CD14-positive monocyte (primary cell): Measurements from ENCODE around the gene CCDC8. TPM values are rescaled to one million over a fixed set of nuclear protein-coding genes. Genes with fewer than 3 reads are reported as not detected.
A peak's percentile ranks its signal among the peaks of the same experiment; 100 is the strongest.

ENCODE experiments used
- DNase-seq, 3 donors: peaks; one replicate each; pipeline ENCODE4 v3.0.0-alpha.2; 2011 to 2022
- H2AFZ ChIP-seq: 2 replicates; pipeline ENCODE4 v1.6.0; 2012; ENCODE audit warnings: mild to moderate bottlenecking, low read depth, low read length, inconsistent platforms; ENCODE audit not compliant: insufficient read depth, poor library complexity, severe bottlenecking
- H3K27ac ChIP-seq, 2 donors: 1 replicate in 1 of 2; 2 replicates in 1 of 2; pipeline ENCODE4 v1.5.1; 2012 to 2013; ENCODE audit warnings: low read length in 2 of 2, control low read depth in 1 of 2, inconsistent platforms in 1 of 2, low read depth in 1 of 2, mild to moderate bottlenecking in 1 of 2
- H3K27me3 ChIP-seq, 2 donors: one replicate each; pipeline versions ENCODE4 v1.6.0 to v1.6.1; 2011 to 2013; ENCODE audit warnings: low read length in 2 of 2; ENCODE audit not compliant: control insufficient read depth in 2 of 2, insufficient read depth in 2 of 2
- H3K36me3 ChIP-seq, 2 donors: replicated peaks in 1 of 2; 1 replicate in 1 of 2; 2 replicates in 1 of 2; pipeline versions ENCODE4 v1.5.1 to v1.6.1; 2012 to 2013; ENCODE audit warnings: low read length in 2 of 2, control low read depth in 1 of 2, inconsistent platforms in 1 of 2, mild to moderate bottlenecking in 1 of 2; ENCODE audit not compliant: insufficient read depth in 2 of 2, control insufficient read depth in 1 of 2
- H3K4me1 ChIP-seq, 2 donors: 1 replicate in 1 of 2; 2 replicates in 1 of 2; pipeline versions ENCODE4 v1.5.1 to v1.6.1; 2012 to 2013; ENCODE audit warnings: low read length in 2 of 2, control low read depth in 1 of 2, inconsistent platforms in 1 of 2, mild to moderate bottlenecking in 1 of 2, moderate library complexity in 1 of 2; ENCODE audit not compliant: insufficient read depth in 2 of 2, control insufficient read depth in 1 of 2
- H3K4me2 ChIP-seq: replicated peaks from 2 replicates; pipeline ENCODE3; 2012; ENCODE audit warnings: low read length, moderate library complexity, mild to moderate bottlenecking; ENCODE audit not compliant: poor library complexity, severe bottlenecking; ENCODE audit errors: extremely low read depth
- H3K4me3 ChIP-seq, 3 experiments: fragments of 200-600 bp in 1 of 3; sonication (generic) in 1 of 3; replicated peaks in 1 of 3; 1 replicate in 2 of 3; 2 replicates in 1 of 3; pipeline ENCODE4 v1.5.1; 2011 to 2013; ENCODE audit warnings: low read length in 3 of 3, mild to moderate bottlenecking in 3 of 3, control low read depth in 2 of 3, low read depth in 2 of 3, inconsistent platforms in 1 of 3, moderate library complexity in 1 of 3
- H3K79me2 ChIP-seq: 2 replicates; pipeline ENCODE4 v1.6.0; 2012; ENCODE audit warnings: mild to moderate bottlenecking, control low read depth, inconsistent platforms, low read length, moderate library complexity; ENCODE audit not compliant: insufficient read depth
- H3K9ac ChIP-seq: 2 replicates; pipeline ENCODE4 v1.6.0; 2017; ENCODE audit warnings: low read length, mild to moderate bottlenecking; ENCODE audit not compliant: insufficient read depth, poor library complexity, severe bottlenecking
- H3K9me3 ChIP-seq, 2 donors: replicated peaks in 1 of 2; 1 replicate in 1 of 2; 2 replicates in 1 of 2; pipeline versions ENCODE4 v1.5.1 to v1.6.1; 2012 to 2013; ENCODE audit warnings: low read length in 2 of 2, control low read depth in 1 of 2; ENCODE audit not compliant: control insufficient read depth in 1 of 2, insufficient read depth in 1 of 2
- H4K20me1 ChIP-seq: 2 replicates; pipeline ENCODE4 v1.6.0; 2012; ENCODE audit warnings: mild to moderate bottlenecking, low read length, control low read depth, moderate library complexity; ENCODE audit not compliant: insufficient read depth
- H3K27ac Mint-ChIP-seq, 7 donors: one replicate each; pipeline ENCODE4 v1.8.0; 2020; ENCODE audit warnings: mild to moderate bottlenecking in 7 of 7, mixed read lengths in 7 of 7, moderate library complexity in 6 of 7, inconsistent platforms in 2 of 7
- H3K27me3 Mint-ChIP-seq, 3 donors: one replicate each; pipeline ENCODE4 v1.8.0; 2021 to 2022; ENCODE audit warnings: low read depth in 3 of 3, mild to moderate bottlenecking in 3 of 3, mixed read lengths in 3 of 3, moderate library complexity in 3 of 3, inconsistent platforms in 1 of 3
- H3K36me3 Mint-ChIP-seq, 2 donors: one replicate each; pipeline ENCODE4 v1.8.0; 2020; ENCODE audit warnings: mixed read lengths in 2 of 2, inconsistent platforms in 1 of 2, mild to moderate bottlenecking in 1 of 2
- H3K4me1 Mint-ChIP-seq: one replicate; pipeline ENCODE4 v1.8.0; 2020; ENCODE audit warnings: mild to moderate bottlenecking, mixed read lengths
- H3K4me3 Mint-ChIP-seq, 2 donors: one replicate each; pipeline ENCODE4 v1.8.0; 2020; ENCODE audit warnings: mild to moderate bottlenecking in 2 of 2, mixed read lengths in 2 of 2, moderate library complexity in 1 of 2
- H3K9me3 Mint-ChIP-seq, 7 donors: one replicate each; pipeline ENCODE4 v1.8.0; 2020 to 2022; ENCODE audit warnings: mixed read lengths in 7 of 7, mild to moderate bottlenecking in 6 of 7, moderate library complexity in 6 of 7, inconsistent platforms in 2 of 7
- CTCF ChIP-seq: fragments of 200-600 bp; IDR thresholded peaks from one replicate; pipeline ENCODE4 v1.8.0; 2022; ENCODE audit warnings: antibody characterized with exemption, mild to moderate bottlenecking
- WGBS: methylation state at CpG from one replicate; pipeline ENCODE4 v1.1.5; 2013; ENCODE audit warnings: missing lambda C conversion rate; ENCODE audit not compliant: insufficient coverage; 5-methylcytosine and 5-hydroxymethylcytosine counted together
- intact Hi-C, 2 donors: fragments of 100-400 bp; cut with micrococcal nuclease; formaldehyde crosslinking; loops; one replicate each; pipeline versions ENCODE4 v1.15.0 to v1.15.1; 2023
- polyA plus RNA-seq, 3 donors: library from polyadenylated mRNA; depleted of rRNA in 1 of 3; unstranded in 2 of 3; stranded (reverse) in 1 of 3; fragments of 300-500 nt in 2 of 3; fragments of >200 nt in 1 of 3; fragmentation: Illumina TruSeq in 2 of 3; gene quantifications; 1 replicate in 2 of 3; 2 replicates in 1 of 3; pipeline ENCODE4 v1.2.3, GENCODE V29; 2012 to 2021

CCDC8 gene
- polyA plus RNA-seq, 3 donors: not detected

- H3K9me3 Mint-ChIP-seq: peaks cover 0 to 2% (median 0%) of the 10 kb centered on the region in 7 donors
- H3K4me1 Mint-ChIP-seq: no peaks in the 10 kb centered on the region
- intact Hi-C loops: no loop called here
- WGBS: 92% methylated on average over 1 of the region's 1 CpG
- Histone ChIP-seq H3K27me3 (no peaks in the 10 kb centered on the region), H4K20me1 (no peaks in the 10 kb centered on the region), H3K9me3 (no peaks in the 10 kb centered on the region), H3K4me1 (no peaks in the 10 kb centered on the region), H3K4me2 (no peak overlapping the region), H2AFZ (no peak overlapping the region), H3K36me3 (no peaks in the 10 kb centered on the region), H3K4me3 (no peak overlapping the region), H3K27ac (no peak overlapping the region), H3K9ac (no peak overlapping the region), H3K79me2 (no peaks in the 10 kb centered on the region)
- H3K27ac Mint-ChIP-seq: peak overlapping the region in 1 of 7 donors; percentile 58
- H3K27me3 Mint-ChIP-seq: peaks cover 14 to 39% (median 18%) of the 10 kb centered on the region in 3 donors
- H3K4me3 Mint-ChIP-seq: no peak overlapping the region
- no peak for DNase-seq
- H3K36me3 Mint-ChIP-seq: no peaks in the 10 kb centered on the region
- TF ChIP-seq CTCF: no peak
Observed at GRCh38 chr19:46460981-46461380, 47.6 kb upstream of the CCDC8 start.

DNA sequence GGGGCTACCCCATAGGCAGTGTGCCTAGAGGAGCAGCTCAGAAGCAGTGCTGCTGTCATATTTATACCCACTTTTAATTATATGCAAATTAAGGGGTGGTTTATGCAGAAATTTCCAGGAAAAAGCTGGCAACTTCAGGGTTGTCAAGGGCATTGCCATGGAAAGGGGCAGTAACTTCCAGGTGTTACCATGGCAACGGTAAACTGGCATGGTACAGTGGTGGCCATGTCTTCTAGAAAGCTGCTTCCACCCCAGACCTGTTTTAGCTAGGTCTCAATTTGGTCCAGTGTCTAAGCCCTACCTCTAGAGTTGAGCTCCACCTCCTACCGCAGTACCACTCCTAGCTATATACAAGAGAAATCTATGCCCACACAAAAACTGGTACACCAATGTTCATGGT lies 46.7 kb upstream of the CCDC8 start:
- H3K4me3 ChIP-seq: no peak overlapping the region
- H3K4me2 ChIP-seq: no peak overlapping the region
- no peak overlapping the region for H3K9ac ChIP-seq
- no peak overlapping the region for H3K27ac ChIP-seq
- no peaks in the 10 kb centered on the region for H4K20me1 ChIP-seq
- intact Hi-C loops: no loop called here
- Mint-ChIP-seq H3K9me3 (peaks cover 0 to 4% (median 0%) of the 10 kb centered on the region in 7 donors), H3K27me3 (peaks cover 7 to 42% (median 20%) of the 10 kb centered on the region in 3 donors), H3K27ac (no peak overlapping the region), H3K4me3 (no peak overlapping the region), H3K4me1 (no peaks in the 10 kb centered on the region), H3K36me3 (no peaks in the 10 kb centered on the region)
- H3K9me3 ChIP-seq: no peaks in the 10 kb centered on the region
- 100% methylated on average over 1 of the region's 2 CpGs for WGBS
- no peaks in the 10 kb centered on the region for H3K36me3 ChIP-seq
- H3K4me1 ChIP-seq: no peaks in the 10 kb centered on the region
- H2AFZ ChIP-seq: no peak overlapping the region
- H3K27me3 ChIP-seq: no peaks in the 10 kb centered on the region
- no peaks in the 10 kb centered on the region for H3K79me2 ChIP-seq
- no peak for TF ChIP-seq CTCF
- no peak for DNase-seq
